A172 (cell line): ENCODE data around the gene SMPD1. TPM values are rescaled to one million over a fixed set of nuclear protein-coding genes. Genes with fewer than 3 reads are reported as not detected.
"Not testable (repeated sequence)": the region's sequence is repeated elsewhere in the genome, so short reads cannot be mapped to it uniquely, and the experiment has no call there.

Experiments used
- DNase-seq: peaks from one replicate; pipeline ENCODE4 v3.0.0-alpha.2; 2015; ENCODE audit warnings: low spot score
- total RNA-seq: library from RNA; depleted of rRNA; stranded (reverse); fragments of >200 nt; shearing (Covaris generic); gene quantifications from 2 replicates; pipeline ENCODE4 v1.2.3, GENCODE V29; 2014

SMPD1 gene
- total RNA-seq, 1 experiment from 2014 or later, result 147 TPM

GRCh38 chr11:6388748-6389147, 1.5 kb upstream of the SMPD1 start:
- DNase-seq, result no peak

- DNase-seq, result no peak
Observed at GRCh38 chr11:6390718-6391469, 620 bp downstream of the SMPD1 start.

GRCh38 chr11:6391537-6392134, 1.4 kb downstream of the SMPD1 start:
- no peak for DNase-seq

- not testable (repeated sequence) for DNase-seq
Observed at GRCh38 chr11:6392251-6392650, 2.0 kb downstream of the SMPD1 start.

GRCh38 chr11:6393989-6394670, 3.9 kb downstream of the SMPD1 start:
- DNase-seq, result no peak

- DNase-seq, result no peak
Observed at GRCh38 chr11:6395470-6396060, 5.3 kb downstream of the SMPD1 start.

- no peak for DNase-seq
Observed at GRCh38 chr11:6397156-6397555, 6.9 kb downstream of the SMPD1 start.

- DNase-seq, result peak; percentile 60
Observed at GRCh38 chr11:6397636-6398035, 7.4 kb downstream of the SMPD1 start.

- DNase-seq, result no peak
Observed at GRCh38 chr11:6400431-6401345, 10.4 kb downstream of the SMPD1 start.

GRCh38 chr11:6401464-6401863, 11.2 kb downstream of the SMPD1 start:
- no peak for DNase-seq

- no peak for DNase-seq
Observed at GRCh38 chr11:6402061-6402470, 11.8 kb downstream of the SMPD1 start.

GRCh38 chr11:6402561-6402981, 12.3 kb downstream of the SMPD1 start:
- peak; percentile 41 for DNase-seq

GRCh38 chr11:6403539-6403938, 13.3 kb downstream of the SMPD1 start:
- no peak for DNase-seq

GRCh38 chr11:6404342-6405051, 14.2 kb downstream of the SMPD1 start:
- DNase-seq, result no peak

- DNase-seq, result no peak
Observed at GRCh38 chr11:6405052-6405667, 14.9 kb downstream of the SMPD1 start.

- DNase-seq, result no peak
Observed at GRCh38 chr11:6405846-6406245, 15.6 kb downstream of the SMPD1 start.

- DNase-seq, result no peak
Observed at GRCh38 chr11:6406370-6406769, 16.1 kb downstream of the SMPD1 start.

- DNase-seq, result no peak
Observed at GRCh38 chr11:6410695-6411430, 20.6 kb downstream of the SMPD1 start.

GRCh38 chr11:6411594-6412031, 21.3 kb downstream of the SMPD1 start:
- DNase-seq, result no peak

GRCh38 chr11:6413791-6414201, 23.5 kb downstream of the SMPD1 start:
- no peak for DNase-seq
